Stimulated activated CD4-positive, alpha-beta T cell treated with anti-CD3 and anti-CD28 coated beads, Interleukin-2, amount 100 ng/mL, for 48 hours (primary cell): ENCODE results near the gene PRX.
A peak's percentile ranks its signal among the peaks of the same experiment; 100 is the strongest.
"Not testable (repeated sequence)": the region's sequence is repeated elsewhere in the genome, so short reads cannot be mapped to it uniquely, and the experiment has no call there.

Source experiments
- DNase-seq, 2 donors: peaks; one replicate each; pipeline ENCODE4 v3.0.0-alpha.2; 2020

PRX gene

DNA sequence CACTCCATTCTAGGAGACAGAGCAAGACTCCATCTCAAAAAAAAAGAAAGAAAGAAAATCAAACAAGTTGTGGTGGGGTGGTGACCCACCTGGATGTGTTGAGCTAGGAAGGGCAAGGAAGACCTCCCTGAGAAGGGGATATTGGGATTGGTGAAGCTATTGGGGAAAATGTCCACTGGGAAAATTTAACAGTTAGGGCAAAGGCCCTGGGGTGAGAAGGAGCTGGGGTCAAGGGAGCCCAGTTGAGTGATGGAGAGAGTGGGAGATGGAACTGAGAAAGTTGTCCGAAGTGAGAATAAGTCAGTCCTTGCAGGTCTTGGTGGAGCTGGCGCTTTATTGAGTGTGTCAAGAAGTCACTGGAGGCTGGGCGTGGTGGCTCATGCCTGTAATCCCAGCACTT is 25.1 kb upstream of the PRX start:
- no peak for DNase-seq

DNA sequence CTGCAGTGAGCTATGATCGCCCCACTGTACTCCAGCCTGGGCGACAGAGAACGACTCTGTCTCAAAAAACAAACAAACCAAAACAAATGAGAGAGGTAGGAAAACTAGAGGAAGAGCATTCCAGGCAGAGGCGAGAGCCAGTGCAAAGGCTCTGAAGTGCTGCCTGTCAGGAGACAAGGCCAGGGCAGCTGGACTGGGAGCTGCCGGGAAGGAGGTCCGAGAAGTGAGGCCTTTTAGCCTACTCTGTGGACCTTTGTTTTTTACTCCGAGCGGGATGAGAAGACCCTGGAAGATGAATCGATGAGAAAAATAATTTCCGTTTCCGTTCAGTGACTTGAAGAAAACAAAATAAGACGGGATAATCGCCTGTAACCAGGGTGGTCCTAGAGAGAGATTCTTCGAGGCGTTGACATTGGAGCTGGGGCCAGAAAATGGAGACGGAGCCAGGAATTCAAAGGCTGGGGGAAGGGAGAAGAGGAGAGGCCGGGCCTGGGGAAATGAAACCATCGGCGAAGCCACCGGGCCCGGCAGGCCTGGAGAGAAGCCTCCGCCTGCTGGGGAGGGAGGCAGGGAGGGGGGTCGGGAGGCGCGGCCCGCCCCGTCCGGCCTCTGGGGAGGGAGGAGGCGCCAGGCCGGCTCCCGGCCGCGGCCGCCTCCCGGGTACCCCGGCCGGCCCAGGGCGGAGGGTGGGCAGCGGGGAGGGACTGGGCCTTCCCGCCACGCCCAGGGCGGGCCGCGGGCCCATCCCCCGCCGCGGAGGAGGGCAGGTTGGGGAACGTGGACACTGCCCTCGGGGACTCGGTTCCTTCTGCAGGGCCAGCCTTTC is 20.4 kb upstream of the PRX start:
- peak; percentile 36 to 43 for DNase-seq

DNA sequence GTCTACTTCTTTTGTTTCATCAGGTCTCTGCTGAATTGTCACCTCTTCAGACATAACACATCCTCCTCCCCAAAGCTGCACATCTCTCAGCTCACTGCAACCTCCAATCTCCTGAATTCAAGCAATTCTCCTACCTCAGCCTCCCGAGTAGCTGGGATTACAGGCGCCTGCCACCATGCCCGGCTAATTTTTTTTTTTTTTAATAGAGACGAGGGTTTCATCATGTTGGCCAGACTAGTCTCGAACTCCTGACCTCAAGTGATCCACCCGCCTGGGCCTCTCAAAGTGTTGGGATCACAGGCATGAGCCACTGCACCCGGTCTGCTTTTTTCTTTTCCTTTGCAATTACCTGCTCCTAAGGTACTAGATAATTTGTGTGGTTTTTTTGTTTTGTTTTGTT is 19.6 kb upstream of the PRX start:
- not testable (repeated sequence) for DNase-seq

DNA sequence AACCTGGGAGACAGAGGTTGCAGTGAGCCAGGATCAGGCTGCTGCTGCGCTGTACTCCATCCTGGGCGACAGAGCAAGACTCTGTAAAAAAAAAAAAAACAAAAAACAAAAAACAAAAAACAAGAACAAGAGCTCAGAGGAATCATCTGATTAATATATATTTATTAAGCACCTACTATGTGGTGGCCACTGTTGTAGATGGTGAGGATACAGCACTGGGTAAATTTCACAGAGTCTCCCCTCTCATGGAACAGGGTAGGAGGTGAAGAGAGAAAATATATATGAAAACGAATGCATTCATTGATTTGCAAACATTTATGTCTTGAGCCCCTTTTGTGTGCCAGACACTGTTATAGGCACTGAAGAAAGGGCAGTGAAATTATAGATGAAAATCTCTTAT is 18.5 kb upstream of the PRX start:
- no peak for DNase-seq

DNA sequence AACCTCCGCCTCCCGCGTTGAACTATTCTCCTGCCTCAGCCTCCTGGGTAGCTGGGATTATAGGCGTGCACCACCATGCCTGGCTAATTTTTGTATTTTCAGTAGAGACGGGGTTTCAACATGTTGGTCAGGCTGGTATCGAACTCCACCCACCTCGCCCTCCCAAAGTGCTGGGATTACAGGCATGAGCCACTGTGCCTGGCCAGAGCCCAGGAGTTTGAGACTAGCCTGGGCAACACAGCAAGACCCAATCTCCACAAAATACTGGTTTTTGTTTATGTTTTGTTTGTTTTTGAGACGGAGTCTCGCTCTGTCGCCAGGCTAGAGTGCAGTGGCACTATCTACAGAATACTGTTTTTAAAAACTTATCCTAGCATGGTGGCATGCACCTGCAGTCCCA is 17.1 kb upstream of the PRX start:
- not testable (repeated sequence) for DNase-seq

DNA sequence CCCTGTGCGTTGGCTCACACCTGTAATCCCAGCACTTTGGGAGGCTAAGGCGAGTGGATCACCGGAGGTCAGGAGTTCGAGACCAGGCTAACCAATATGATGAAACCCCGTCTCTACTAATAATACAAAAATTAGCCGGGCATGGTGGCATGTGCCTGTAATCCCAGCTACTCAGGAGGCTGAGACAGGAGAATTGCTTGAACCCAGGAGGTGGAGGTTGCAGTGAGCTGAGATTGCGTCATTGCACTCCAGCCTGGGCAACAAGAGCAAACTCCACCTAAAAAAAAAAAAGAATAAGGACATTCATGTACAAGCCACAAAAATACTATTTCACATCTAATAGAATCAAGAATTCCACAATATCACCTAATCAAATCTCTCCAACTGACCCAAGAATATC is 15.0 kb upstream of the PRX start:
- not testable (repeated sequence) for DNase-seq

DNA sequence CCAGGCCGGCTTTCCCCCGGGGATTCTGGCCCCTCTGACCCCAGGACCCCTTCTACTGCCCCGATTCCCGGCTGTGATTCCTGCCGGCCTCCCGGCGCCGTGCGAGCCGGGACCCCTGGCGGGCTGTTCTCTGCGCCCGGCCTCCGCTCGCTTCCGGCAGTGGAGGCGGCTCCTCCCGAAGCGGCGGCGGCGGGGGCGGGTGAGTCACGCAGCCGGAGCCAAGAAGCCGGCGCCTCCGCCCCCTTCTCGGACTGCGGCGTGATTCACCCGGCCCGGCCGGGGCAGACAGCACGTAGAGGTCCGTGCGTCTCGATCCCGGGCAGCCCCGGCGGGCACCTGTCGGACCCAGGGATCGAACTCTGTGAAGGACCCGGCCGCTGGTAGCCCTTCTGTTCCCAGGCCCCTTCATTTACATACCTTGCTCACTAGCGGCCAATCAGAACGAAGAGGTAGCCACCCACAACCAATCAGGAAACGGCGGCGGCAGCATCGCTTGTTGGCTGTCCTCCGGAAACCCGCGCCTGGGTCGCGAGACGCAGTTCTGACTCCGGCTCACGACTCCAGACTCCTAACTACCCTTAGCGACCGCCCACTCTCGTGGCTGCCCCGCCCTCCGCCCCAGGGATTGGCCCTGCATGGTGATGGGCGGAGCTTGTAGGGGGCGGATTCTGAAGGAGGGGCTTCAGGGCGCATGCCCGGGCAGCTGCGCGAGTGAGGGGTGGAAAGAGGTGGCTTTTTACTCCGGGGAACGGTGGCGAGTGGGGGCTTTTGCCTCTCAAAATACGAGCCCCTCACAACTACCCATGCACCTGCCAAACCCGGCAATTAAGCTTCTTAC is 12.5 kb upstream of the PRX start, which contains the start of gene SERTAD1:
TSS of gene SERTAD1 (minus strand) at position 543 of the 838 bp plus-strand sequence. CDS start 2,446 bp downstream, outside the sequence.
- peak; percentile 100 for DNase-seq

DNA sequence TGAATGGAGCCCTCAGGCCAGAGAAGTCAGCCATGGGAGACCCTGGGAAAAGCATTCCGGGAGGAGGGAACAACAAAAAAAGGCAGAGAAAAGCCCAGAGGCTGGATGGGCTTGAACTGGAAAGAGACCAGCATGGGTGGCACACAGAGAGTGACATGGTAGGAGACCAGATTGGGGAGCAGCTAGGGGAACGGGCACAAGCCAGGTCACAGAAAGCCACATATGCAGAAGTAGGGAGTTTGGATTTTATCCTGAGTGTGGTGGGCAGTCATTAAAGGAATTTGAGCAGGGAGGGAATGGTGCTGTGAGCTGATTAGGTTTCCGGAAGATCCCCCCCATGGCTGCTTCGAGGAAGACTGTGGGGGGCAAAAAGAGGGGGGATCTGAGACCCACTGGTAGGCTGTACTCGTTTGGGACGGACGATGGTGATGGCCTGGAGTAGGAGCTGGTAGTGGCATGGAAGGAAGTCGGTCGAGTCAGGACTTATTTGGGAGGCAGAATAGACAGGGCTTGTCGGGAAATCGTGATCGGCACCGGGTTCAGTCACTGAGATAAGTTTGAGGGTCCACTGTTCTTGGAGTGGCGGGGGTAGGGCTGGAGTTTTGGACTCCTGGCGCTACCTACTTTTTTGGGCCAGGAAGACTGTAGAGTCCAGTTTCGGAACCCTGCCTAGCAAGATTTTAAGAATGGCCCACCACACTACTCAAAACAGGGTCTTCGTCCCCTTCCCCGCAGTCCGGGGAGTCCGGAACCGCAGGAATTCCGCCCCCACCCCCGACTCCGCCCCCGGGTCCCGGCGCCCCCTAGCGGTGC is 11.7 kb upstream of the PRX start:
- no peak for DNase-seq

DNA sequence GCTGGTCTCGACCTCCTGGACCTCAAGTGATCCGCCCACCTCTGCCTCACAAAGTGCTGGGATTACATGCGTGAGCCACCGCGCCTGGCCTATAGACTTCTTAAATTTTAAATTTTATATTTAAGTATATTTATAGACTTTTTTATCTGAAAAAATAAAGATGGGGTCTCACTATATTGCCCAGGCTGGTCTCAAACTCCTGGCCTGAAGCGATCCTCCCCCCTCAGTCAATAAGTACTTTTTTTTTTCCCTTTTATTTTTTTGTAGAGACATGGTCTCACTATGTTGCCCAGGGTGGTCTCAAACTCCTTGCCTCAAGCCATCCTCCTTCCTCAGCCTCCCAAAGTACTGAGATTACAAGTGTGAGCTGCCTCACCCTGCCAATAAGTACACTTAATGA is 10.8 kb upstream of the PRX start:
- no peak for DNase-seq

DNA sequence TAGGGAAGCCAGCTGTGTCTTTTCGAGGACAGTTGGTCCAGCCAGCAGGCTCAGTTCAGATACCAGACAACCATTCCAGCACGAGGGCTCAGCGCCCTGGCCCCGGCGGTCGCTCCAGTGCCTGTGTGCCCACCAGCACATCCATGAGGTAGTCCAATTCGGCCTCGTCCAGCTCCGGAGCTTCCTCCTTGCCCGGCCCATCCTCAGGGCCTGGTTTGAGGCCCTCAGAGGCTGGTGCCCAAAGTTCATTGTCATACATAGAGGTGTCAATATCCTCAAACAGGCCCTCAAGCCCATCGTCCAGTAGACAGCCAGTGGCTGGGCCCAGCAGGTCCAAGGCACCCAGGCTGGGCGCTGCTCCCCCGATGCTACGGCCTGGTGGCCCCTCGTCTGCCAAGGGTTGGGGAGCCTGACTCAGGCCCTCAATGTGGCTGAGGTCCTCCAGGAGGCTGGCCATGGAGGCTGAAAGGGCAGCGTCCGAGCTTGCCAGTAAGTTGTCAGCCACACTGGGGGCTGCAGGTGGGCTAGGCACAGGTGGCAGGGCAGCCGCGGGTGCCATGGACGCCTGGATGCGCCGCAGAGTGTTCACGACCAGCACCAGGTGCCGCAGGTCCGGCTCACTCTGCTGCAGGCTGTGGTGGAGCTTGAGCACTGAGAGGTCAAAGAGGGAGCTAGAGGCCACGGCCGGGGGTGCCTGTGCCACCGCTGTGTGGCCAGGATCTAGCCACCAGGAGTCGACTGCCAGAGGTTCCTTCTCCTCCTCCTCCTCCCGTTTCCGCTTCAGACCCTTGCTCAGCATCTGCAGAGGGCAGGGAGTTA is 9.8 kb upstream of the PRX start:
- DNase-seq = no peak

DNA sequence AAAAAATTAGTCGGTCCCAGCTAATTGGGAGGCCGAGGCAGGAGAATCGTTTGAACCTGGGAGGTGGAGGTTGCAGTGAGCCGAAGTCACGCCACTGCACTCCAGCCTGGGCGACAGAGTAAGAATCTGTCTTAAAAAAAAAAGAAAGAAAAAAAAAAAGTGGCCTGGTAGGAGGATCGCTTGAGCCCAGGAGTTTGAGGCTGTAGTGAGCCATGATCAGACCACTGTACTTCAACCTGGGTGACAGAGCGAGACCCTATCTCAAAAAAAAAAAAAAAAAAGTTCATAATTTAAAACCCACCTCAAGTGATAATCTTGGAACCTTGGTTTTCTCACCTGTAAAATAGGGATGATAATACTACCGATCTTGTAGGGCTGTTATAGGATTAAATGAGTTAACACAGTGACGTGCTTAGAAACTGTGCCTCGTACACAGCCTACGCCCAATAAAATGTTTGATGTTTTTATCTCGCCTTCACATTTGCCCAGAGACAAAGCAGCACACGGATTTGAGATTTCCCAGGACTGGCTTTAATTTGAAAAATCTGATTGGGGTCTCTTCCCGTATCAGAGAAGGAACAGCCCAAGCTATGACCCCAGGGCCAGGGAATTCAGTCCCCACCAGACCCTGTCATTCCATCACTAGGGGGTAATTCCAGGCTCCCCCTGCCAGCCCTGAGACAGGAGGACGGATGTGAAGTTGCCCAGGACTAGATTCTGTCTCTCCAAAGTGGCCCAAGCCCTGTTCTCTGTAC is 9.0 kb upstream of the PRX start:
- DNase-seq = no peak

DNA sequence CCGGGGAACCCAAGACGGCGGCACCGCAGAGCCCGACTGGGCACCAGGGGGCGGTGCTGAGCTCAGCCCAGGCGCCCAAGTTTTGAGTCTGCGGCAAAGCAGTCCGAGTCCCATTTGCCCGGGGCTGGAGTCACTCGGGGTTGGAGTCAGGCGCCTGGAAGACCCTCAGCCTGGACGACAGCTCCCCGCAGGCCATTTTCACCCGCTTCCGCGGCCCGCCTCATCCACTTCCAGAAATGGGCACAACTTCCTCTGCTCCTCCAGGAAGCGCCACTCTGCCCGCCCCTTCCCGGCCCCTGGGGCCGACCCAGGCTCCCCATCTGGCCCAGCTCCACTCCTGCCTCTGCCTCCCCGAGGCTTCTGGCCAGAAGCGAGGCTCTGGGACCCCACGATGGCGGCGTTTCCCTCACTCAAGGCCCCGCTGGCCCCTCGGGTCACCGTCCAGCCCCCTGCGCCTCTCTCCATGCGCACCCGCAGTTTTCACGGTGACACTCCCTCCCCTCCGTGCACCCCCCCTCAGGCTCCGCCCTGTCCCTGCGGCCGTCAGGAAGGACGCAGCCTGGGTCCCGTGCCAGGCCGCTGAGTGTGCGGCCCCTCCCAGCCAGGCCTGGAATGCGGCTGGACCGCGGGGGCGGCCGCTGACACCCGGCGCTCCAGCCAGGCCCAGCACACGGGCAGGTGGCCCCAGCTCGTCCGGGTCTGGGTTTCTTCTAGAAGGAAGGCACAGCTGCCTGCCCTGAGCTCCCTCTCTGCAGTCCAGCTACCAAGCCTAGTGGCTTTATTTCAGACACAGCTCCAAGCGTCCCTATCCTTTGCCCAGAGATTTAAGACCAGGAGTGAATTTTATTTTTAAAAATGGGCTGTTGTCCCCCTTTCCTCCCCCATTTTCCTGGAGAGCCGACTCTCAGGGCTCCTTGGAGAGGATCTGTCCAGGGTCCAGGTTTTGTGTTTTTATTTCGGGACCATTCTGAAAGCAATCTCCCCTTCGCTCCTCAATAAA is 7.9 kb upstream of the PRX start:
- peak; percentile 62 to 72 for DNase-seq

DNA sequence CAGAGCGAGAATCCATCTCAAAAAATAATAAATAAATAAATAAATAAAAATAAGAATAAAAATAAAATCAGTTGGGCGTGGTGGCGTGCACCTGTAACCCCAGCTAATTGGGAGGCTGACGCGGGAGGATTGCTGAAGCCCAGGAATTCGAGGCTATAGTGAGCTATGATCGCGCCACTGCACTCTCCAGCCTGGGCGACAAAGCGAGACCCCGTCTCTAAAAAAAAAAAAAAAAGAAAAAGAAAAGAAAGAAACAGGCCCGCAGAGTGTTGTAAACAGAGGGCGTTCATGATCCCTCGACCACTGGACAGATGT is 7.2 kb upstream of the PRX start:
- DNase-seq = no peak

DNA sequence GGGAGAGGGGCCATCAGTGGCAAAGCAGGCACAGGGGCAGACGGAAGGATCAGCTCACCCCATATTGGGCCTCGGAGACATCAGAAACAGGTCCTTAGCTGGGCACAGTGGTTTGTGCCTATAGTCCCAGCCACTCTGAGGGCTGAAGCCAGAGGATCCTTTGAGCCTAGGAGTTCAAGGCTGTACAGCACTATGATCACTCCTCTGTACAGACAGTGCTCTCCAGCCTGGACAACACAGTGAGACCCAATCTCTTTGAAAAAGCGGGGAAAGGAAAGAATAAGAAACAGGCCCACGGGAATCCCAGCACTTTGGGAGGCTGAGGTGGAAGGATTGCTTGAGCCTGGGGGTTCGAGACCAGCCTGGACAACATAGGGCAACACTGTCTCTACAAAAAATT is 6.6 kb upstream of the PRX start:
- no peak for DNase-seq

DNA sequence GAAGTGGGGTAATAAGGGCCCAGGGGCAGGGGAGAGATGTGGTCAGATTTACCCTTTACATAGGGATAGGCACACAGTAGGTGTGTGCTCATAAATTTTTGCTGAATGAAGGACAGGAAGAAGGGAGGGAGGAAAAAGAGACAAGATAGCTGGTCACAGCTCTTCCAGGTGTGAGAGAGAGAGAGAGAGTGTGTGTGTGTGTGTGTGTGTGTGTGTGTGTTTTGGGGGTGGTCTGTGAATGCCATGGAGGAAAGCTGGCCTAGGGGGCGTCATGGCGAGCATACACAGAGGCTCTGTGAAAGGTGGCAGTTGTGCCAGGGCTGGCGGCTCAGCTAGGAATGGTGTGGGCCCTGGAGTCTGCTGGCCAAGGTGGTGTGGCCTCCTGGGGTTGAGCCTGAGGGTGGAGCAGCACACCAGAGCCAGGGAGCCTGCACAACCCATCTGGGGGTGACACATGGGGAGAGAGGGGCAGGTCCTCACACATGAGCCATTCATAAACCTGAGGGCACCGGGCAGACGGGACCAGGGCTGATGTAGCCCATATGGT is 6.0 kb upstream of the PRX start:
- no peak for DNase-seq

DNA sequence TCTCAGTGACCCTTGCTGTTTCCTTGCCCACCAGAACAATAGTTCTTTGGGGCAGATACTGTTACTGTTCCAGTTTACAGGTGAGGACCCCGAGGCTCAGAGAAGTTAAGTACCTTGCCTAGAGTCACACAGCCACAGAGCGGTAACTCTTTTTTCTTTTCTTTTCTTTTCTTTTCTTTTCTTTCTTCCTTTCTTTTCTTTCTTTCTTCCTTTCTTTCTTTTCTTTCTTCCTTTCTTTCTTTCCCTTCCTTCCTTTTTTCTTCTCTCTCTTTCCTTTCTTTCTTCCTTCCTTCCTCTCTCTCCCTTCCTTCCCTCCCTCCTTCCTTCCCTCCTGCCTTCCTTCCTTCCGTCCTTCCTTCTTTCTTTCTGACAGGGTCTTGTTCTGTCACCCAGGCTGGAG is 4.9 kb upstream of the PRX start:
- DNase-seq = no peak

DNA sequence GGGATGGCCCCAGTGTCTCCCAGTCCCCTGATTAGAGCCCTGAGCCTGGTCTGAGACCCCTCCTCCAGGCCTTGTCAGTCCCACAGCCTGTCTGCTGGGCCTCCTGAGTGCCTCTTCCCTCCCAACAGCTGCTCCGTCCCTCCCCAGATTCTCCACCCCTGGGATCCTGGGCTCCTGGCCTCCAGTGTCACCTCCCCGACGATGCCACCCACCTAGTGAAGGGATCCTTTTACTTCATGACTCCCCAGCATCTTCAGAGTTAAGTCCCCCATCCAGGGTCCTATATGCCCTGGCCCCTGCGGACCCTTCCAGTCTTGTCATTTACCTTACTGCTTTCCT is 4.4 kb upstream of the PRX start:
- no peak for DNase-seq

DNA sequence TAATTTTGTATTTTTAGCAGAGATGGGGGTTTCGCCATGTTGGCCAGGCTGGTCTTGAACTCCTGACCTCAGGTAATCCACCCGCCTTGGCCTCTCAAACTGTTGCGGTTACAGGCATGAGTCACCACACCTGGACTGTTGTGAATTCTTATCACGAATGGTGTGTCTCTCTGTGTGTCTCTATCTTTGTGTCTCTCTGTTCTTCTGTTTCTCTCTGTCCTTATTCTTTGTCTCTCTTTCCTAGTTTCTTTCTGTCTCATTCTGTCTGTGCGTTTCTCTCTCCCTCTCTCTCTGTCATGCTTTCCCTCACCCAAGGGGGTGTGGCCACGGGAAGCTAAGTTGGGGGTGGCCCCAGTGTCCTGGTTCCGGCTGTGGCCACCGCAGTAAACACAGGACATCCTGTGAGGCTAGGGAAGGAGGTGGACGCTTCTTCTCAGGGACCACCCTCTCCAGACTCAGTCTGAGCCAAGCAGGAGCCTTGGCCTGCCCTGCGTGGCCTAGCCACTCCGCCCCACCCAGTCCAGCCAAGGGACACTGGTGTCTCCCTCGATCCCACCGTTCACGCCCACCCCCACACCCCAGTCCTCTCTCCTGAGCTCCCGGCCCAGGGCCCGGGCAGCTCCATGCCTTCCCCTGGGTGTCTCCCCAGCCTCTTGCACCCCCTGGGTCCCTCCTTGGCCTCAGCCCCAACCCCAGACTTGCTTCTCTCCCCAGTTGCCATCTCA is 3.9 kb upstream of the PRX start:
- no peak for DNase-seq

DNA sequence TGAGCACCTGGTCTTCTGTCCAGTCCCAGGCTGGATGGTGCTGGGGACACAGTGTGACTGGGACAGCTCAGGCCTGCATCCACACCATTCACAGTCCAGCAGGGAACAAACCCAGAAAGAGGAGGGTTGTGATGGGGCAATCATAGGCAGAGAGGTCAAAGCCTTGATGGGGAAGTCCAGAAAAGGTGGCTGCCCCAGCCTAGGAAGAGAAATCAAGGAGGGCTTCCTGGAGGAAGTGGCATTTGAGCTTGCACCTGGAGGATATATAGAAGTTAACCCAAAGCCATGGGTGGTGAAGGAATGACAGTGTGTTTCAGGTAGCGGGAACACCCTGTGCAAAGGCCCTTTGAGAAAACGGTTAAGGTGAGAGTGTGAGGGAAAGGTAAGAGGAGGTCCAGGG is 2.6 kb upstream of the PRX start:
- DNase-seq = no peak
